Gastrocnemius medialis (tissue), 4 donors: ENCODE measurements around the gene SLC22A5.

Experiments
- CTCF ChIP-seq, 5 experiments: fragments of 450-650 bp in 3 of 5; fragments of 200-600 bp in 2 of 5; sonication (generic) in 2 of 5; IDR thresholded peaks in 4 of 5; conservative IDR thresholded peaks in 1 of 5; 1 replicate in 4 of 5; 2 replicates in 1 of 5; pipeline ENCODE4 v1.5.1; 2016 to 2019; ENCODE audit warnings: antibody characterized with exemption in 5 of 5, mild to moderate bottlenecking in 3 of 5, moderate library complexity in 3 of 5
- POLR2A ChIP-seq, 2 donors: fragments of 450-650 bp; IDR thresholded peaks; one replicate each; pipeline ENCODE4 v1.6.1; 2017; ENCODE audit warnings: antibody characterized with exemption in 2 of 2, mild to moderate bottlenecking in 2 of 2, moderate library complexity in 2 of 2

GRCh38 chr5:132416306-132417009, 46.9 kb downstream of the SLC22A5 start:
- TF ChIP-seq CTCF (IDR thresholded peaks at IDR 0.05 in 4 of 5, conservative IDR thresholded peaks at IDR 0.05 in 1 of 5) = no peak
- no peak for TF ChIP-seq POLR2A (IDR thresholded peaks at IDR 0.05)
